Islet of Langerhans (tissue), 1 donor: ENCODE measurements around the gene PROK2.
A peak's percentile ranks its signal among the peaks of the same experiment; 100 is the strongest.

Source experiments
- FAIRE-seq: peaks from one replicate; lab custom pipeline; 2011; peaks lifted over from hg19 to GRCh38; lab: Jason Lieb, UNC

PROK2 gene

DNA sequence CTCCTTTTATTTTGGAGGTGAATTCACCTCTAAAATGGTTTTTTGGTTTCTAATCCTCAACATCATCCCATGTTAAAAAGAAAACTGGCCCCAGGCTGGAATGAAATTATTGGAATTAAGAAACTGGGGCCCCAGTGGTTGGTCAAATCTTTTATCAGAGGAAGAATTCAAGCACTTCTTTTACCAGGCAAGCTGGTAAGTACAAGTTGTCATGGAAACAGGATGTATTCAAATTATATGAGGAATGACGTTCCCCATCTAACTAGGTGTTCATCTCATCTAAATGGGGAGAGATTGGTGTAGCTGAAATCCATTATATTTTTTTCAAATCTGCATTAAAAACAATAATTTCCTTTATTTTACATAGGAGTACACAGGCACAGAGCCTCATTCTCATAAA, 50.1 kb downstream of the PROK2 start:
- no peak for FAIRE-seq

DNA sequence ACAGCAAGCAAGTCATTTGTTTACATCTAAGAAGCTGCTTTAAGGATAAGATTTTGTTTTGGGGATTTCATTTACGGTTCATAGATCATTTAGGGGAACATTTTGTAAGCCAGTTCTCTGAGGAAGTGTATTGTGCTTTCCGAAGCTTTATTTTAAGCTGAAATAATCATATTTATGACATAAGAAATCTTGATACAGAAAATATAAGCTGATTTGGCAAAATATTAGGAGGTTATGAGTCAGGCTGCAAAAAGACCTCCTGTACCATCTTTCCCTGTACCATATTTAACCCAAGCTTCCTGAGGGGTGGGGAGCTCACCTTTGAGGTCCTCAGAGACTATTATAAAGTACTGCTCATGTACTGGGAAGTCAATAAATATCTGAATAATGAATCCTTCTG, 51.6 kb downstream of the PROK2 start:
- FAIRE-seq: no peak

DNA sequence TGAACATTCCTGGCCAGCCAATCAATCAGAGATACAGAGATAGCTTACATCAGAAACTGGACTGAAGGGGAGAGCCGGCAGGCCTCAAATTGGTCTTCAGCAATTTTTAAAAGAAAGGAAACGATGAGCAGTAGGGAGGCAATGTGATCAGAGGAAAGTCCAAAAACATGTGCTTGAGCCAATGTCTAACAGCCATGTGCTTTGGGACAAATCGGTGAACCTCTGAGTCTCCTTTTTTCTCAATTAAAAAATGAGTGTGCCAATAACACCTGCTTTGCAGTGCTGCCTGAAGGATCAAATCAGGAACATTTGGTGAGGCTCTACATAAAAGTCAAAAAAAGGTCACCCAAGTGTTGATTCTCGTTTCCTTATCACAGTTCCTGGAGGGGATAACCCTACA, 52.3 kb downstream of the PROK2 start:
- no peak for FAIRE-seq

DNA sequence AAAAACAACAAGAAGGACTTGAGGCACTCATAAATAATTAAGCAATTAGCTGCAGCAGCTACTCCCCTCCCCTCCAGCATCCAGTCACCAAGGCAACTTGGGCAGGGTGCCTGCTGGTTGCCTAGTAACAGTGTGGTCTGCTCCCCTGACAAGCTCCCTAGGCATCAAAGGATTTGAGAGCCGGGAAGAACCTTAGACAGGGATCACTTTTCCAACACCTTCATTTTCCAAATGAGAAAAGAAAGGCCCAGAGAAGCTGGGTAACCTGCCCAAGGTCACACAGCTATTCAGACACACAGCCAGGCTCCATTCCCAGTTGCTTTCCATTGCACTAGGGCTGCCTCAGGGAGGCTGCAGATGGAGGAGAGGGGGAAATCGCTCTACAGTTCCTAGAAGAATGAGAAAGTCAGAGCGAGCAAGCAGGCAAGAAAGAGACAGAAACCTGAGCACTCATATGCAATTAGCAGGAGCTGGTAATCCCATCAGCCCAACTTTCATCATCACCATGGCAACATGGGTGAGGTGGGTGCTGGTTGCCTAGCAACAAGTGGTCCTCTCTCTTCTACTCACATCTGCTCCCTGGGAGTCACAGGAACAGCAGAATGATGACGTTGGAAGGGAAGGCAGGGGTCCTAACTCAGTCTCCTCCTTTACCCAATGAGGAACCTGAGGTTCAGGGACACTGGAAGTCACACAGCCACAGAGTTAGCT, 56.2 kb downstream of the PROK2 start:
- FAIRE-seq: no peak

DNA sequence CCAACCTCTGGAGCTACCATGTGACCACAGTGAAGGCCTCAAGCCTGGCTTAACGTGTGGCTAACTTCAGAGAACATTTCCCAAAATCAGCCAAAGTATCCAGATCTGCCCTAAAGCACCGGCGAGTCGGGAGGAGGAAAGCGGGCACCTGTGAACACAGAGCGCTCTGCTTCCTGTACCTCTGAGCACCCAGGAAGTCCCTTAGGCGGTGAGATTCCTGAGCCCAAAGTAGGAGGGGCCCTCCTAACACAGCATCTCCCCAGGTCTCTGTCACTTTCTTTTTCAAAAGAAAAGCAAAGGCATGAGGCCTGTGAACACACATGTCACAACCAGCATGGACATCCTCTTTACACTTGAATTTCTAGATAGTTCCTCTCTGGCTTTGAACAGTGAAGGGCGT, 58.8 kb downstream of the PROK2 start:
- FAIRE-seq: no peak

DNA sequence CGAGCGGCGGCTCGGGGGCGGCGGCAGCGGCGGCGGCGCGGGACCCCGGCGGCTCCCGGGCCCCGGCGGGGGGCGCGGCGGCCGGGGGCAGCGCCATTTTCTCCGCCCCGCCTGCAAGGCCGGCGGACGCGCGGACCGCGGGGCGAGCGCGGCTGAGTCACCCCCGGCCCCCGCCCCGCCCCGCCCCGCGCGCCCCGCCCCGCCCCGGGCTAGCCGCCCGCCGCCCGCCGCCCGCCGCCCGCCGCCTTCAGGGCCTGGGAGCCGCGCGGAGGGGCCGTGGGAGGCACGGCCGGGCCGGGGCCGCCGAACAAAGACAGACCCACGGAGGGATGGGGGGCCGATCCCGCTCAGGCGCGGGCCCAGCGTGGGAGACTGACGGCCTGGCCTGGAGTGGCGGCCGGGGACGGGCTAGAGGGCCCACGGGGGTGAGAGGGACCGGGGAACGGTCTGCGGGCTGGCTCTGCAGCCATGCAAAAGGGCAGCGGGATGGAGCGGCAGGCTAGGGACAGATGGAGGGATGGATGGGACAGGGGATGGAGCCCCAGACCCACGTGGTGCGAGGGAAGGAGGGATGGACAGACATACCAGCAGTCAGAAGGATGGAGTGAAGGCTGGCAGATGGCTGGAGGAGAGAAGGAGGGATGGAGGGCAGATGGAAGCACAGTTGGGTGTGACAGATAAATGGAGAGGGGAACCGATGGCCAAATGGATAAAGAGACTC, 59.5 kb downstream of the PROK2 start, which contains the start of gene EIF4E3:
TSS of gene EIF4E3 (minus strand) at position 132 of the 721 bp plus-strand sequence. CDS start at position 97, 35 bp downstream.
- no peak for FAIRE-seq

DNA sequence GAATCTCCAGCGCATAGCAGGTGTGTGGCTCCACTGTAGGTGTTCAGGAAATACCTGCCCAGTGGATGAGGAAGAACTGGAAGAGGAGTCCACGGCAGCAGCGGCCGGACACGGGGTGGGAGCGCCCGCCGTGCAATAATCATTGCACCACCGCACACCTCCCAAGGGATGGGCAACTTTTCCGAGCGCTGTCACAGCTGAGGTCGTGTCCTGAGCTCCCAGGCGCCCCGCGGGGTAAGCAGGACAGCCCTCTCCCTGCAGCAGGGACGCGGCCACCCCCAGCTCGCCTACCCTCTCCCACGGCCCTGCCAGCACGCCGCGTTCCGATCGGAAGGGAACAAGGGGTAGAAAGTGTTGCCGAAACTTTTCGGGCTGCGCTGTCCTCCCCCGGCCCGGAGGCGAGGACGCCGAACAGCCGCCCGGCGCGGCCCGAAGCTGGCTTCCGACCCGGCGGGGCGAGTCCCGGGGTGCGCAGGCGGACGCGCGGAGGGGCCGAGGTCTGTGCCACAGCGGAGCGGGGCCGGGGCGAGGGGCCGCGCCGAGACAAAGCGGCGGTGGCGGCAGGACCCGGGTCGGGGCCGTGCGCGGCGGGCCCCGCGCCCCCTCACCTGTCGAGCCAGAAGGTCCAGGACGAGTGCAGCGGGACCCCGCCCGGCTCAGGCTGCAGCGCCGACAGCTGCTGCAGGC, 60.2 kb downstream of the PROK2 start:
- no peak for FAIRE-seq

DNA sequence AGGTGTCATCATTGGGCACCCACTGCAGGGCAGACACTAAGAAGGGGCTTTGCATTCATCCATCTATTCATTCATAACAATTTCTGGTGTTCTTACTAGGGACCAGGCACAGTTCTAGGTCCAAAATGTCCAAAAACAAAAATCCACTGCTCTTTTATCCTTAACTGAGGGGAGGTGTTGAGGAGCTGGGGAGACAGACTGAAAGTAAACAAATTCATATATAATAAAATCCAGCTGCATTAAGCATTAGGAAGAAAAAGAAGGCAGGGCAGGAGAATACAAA, 60.8 kb downstream of the PROK2 start:
- FAIRE-seq: no peak

DNA sequence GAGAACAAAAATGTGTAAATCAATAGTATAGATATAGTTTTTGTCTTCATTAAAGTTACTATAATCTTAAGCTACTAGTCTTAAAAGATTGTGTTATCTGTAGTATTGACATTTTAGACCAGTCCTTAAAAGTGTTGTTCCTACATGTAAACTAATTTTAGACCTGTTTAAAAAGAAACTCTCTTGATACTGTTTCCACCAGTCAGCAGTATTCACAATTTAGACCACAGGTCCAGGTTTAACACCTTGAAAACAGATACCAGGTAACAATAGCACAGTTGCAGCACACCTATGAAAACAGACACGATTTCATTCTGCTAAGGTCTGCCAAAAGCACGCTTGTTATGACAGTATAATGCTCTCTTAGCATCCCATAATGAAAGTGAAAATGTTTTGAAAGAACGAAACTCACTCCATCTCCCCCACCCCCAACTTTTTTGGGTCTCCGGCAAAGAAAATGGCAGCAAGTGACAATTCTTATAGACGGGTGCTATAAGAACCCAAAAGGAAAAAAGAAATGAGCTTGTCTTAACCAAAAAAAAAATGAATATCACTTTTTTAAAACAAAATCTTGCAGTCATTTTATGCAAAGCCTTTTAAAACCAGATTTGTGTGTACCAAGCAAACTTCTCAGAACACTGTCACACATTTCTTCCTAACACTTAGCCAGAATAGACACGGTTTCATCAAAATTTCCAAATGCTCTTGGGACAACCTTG, 61.3 kb downstream of the PROK2 start:
- peak; percentile 85 for FAIRE-seq

DNA sequence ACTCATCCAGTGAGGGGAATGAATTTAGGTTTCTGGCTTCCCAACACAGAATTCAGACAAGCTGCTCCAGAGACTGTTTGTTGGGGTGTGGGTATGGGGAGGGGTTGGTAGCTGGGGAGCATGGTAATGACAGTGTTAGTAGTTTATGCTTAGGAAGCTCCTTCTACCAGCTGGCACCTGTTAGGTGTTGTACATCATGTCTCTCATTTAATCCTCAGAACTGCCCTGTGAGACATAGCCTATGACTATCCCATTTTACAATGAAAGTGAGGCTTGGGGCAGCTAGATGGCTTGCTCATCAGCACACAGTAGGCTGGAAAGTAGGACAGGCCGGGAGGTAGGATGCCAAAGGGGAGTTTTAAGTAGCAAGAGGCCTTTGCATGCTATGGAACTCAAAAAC, 62.3 kb downstream of the PROK2 start:
- no peak for FAIRE-seq
